Measurements from ENCODE around the gene DUSP16.
"Not testable (repeated sequence)": the region's sequence is repeated elsewhere in the genome, so short reads cannot be mapped to it uniquely, and the experiment has no call there.

The DUSP16 gene

GRCh38 chr12:12582895-12583303, 20.2 kb upstream of the DUSP16 start:
- DNase-seq: peak; percentile 81 to 98

GRCh38 chr12:12582193-12582881, 19.7 kb upstream of the DUSP16 start:
- no peak for DNase-seq

GRCh38 chr12:12580716-12581115, 18.1 kb upstream of the DUSP16 start:
- DNase-seq: not testable (repeated sequence)

- no peak for DNase-seq
These were observed 15.1 kb upstream of the DUSP16 start for GRCh38 chr12:12577786-12578185.

GRCh38 chr12:12572659-12573058, 10.0 kb upstream of the DUSP16 start:
- DNase-seq: no peak

- not testable (repeated sequence) for DNase-seq
These were observed 3.3 kb upstream of the DUSP16 start for GRCh38 chr12:12565971-12566370.

- DNase-seq: no peak
These were observed 2.2 kb upstream of the DUSP16 start for GRCh38 chr12:12564911-12565310.

GRCh38 chr12:12563290-12563928, 746 bp upstream of the DUSP16 start:
- DNase-seq: no peak

GRCh38 chr12:12562016-12562483, 613 bp downstream of the DUSP16 start:
- no peak for DNase-seq

- DNase-seq: peak in 1 of 2 donors; percentile 27
These were observed 1.2 kb downstream of the DUSP16 start for GRCh38 chr12:12561371-12562015.

- DNase-seq: peak; percentile 82 to 83
These were observed 1.9 kb downstream of the DUSP16 start for GRCh38 chr12:12560587-12561370.

- DNase-seq: no peak
These were observed 2.9 kb downstream of the DUSP16 start for GRCh38 chr12:12559719-12560296.

- no peak for DNase-seq
These were observed 4.4 kb downstream of the DUSP16 start for GRCh38 chr12:12558291-12558690.

- no peak for DNase-seq
These were observed 4.9 kb downstream of the DUSP16 start for GRCh38 chr12:12557733-12558132.

GRCh38 chr12:12555656-12556055, 7.0 kb downstream of the DUSP16 start:
- no peak for DNase-seq

GRCh38 chr12:12553208-12553785, 9.4 kb downstream of the DUSP16 start:
- DNase-seq: no peak

- DNase-seq: no peak
These were observed 11.5 kb downstream of the DUSP16 start for GRCh38 chr12:12551115-12551514.

GRCh38 chr12:12550277-12550676, 12.4 kb downstream of the DUSP16 start:
- DNase-seq: no peak

GRCh38 chr12:12549426-12549825, 13.2 kb downstream of the DUSP16 start:
- DNase-seq: no peak

- peak; percentile 34 to 60 for DNase-seq
These were observed 13.9 kb downstream of the DUSP16 start for GRCh38 chr12:12548713-12549112.

- DNase-seq: no peak
These were observed 16.3 kb downstream of the DUSP16 start for GRCh38 chr12:12546314-12546772.

- no peak for DNase-seq
These were observed 18.7 kb downstream of the DUSP16 start for GRCh38 chr12:12543959-12544358.
